Esophagus muscularis mucosa (tissue), 2 donors: ENCODE measurements around the gene ACTA1.

Source experiments
- EP300 ChIP-seq: sonication (generic); formaldehyde crosslinking; IDR thresholded peaks from one replicate; pipeline ENCODE4 v1.6.1; 2017; ENCODE audit warnings: antibody characterized with exemption
- POLR2A ChIP-seq: fragments of 450-650 bp; IDR thresholded peaks from one replicate; pipeline ENCODE4 v1.6.1; 2017; ENCODE audit warnings: antibody characterized with exemption, moderate library complexity, mild to moderate bottlenecking, low read depth

GRCh38 chr1:229427572-229427971, 6.3 kb downstream of the ACTA1 start:
- TF ChIP-seq EP300 (no peak), POLR2A (no peak)
